ENCODE measurements around the gene SPTSSA.
"Not testable (repeated sequence)": the region's sequence is repeated elsewhere in the genome, so short reads cannot be mapped to it uniquely, and the experiment has no call there.

SPTSSA gene

GRCh38 chr14:34489324-34489723, 27.3 kb upstream of the SPTSSA start:
- CTCF ChIA-PET = no interaction called here
- TF ChIP-seq SP1 (IDR thresholded peaks at IDR 0.05) (no peak), PKNOX1 (IDR thresholded peaks at IDR 0.05) (no peak), HDGF (IDR thresholded peaks at IDR 0.05; ENCODE audit: borderline replicate concordance) (no peak), BHLHE40 (IDR thresholded peaks at IDR 0.05; ENCODE audit: borderline replicate concordance) (no peak), TARDBP (IDR thresholded peaks at IDR 0.05) (no peak), ZNF384 (IDR thresholded peaks at IDR 0.05) (no peak), L3MBTL2 (conservative IDR thresholded peaks at IDR 0.05) (no peak), FOXM1 (IDR thresholded peaks at IDR 0.05; ENCODE audit: borderline replicate concordance) (no peak), CTBP1 (IDR thresholded peaks at IDR 0.05; ENCODE audit: borderline replicate concordance) (no peak), LEF1 (IDR thresholded peaks at IDR 0.05; ENCODE audit: borderline replicate concordance) (no peak), SUZ12 (IDR thresholded peaks at IDR 0.05) (no peak), ELF4 (IDR thresholded peaks at IDR 0.05) (no peak), FOXA1 (IDR thresholded peaks at IDR 0.05) (no peak), ARNT (IDR thresholded peaks at IDR 0.05) (no peak), NFRKB (IDR thresholded peaks at IDR 0.05) (no peak), FOXK2 (IDR thresholded peaks at IDR 0.05) (no peak)
- DNase-seq (ENCODE audit: extremely low spot score) = no peak
- POLR2A ChIA-PET = no interaction called here

GRCh38 chr14:34488528-34488927, 26.5 kb upstream of the SPTSSA start:
- POLR2A ChIA-PET = no interaction called here
- CTCF ChIA-PET = no interaction called here
- TF ChIP-seq NFRKB (IDR thresholded peaks at IDR 0.05) (no peak), BHLHE40 (IDR thresholded peaks at IDR 0.05; ENCODE audit: borderline replicate concordance) (no peak), L3MBTL2 (conservative IDR thresholded peaks at IDR 0.05) (no peak), SP1 (IDR thresholded peaks at IDR 0.05) (no peak), ELF4 (IDR thresholded peaks at IDR 0.05) (no peak), ZNF384 (IDR thresholded peaks at IDR 0.05) (no peak), SUZ12 (IDR thresholded peaks at IDR 0.05) (no peak), FOXK2 (IDR thresholded peaks at IDR 0.05) (no peak), PKNOX1 (IDR thresholded peaks at IDR 0.05) (no peak), CTBP1 (IDR thresholded peaks at IDR 0.05; ENCODE audit: borderline replicate concordance) (no peak), LEF1 (IDR thresholded peaks at IDR 0.05; ENCODE audit: borderline replicate concordance) (no peak), FOXA1 (IDR thresholded peaks at IDR 0.05) (no peak), FOXM1 (IDR thresholded peaks at IDR 0.05; ENCODE audit: borderline replicate concordance) (no peak), ARNT (IDR thresholded peaks at IDR 0.05) (no peak), TARDBP (IDR thresholded peaks at IDR 0.05) (no peak), HDGF (IDR thresholded peaks at IDR 0.05; ENCODE audit: borderline replicate concordance) (no peak)
- no peak for DNase-seq (ENCODE audit: extremely low spot score)

- no peak for DNase-seq (ENCODE audit: extremely low spot score)
- ChIA-PET CTCF (interaction anchor here (1.0 kb wide), 1 partner anchor 22 kb away, joined by 3 read pairs; no protein-coding TSS in a partner anchor), POLR2A (interaction anchor here (0.9 kb wide), 1 partner anchor 14 kb away, joined by 3 read pairs; no protein-coding TSS in a partner anchor)
These were observed 22.7 kb upstream of the SPTSSA start for GRCh38 chr14:34484726-34485125.

GRCh38 chr14:34482463-34482862, 20.4 kb upstream of the SPTSSA start:
- CTCF ChIA-PET = no interaction called here
- DNase-seq (ENCODE audit: extremely low spot score) = no peak
- TF ChIP-seq HDGF (IDR thresholded peaks at IDR 0.05; ENCODE audit: borderline replicate concordance) (no peak), CTBP1 (IDR thresholded peaks at IDR 0.05; ENCODE audit: borderline replicate concordance) (no peak), L3MBTL2 (conservative IDR thresholded peaks at IDR 0.05) (no peak), LEF1 (IDR thresholded peaks at IDR 0.05; ENCODE audit: borderline replicate concordance) (no peak), ARNT (IDR thresholded peaks at IDR 0.05) (no peak), NFRKB (IDR thresholded peaks at IDR 0.05) (no peak), SUZ12 (IDR thresholded peaks at IDR 0.05) (no peak), PKNOX1 (IDR thresholded peaks at IDR 0.05) (no peak), TARDBP (IDR thresholded peaks at IDR 0.05) (no peak), FOXM1 (IDR thresholded peaks at IDR 0.05; ENCODE audit: borderline replicate concordance) (no peak), FOXA1 (IDR thresholded peaks at IDR 0.05) (no peak), ZNF384 (IDR thresholded peaks at IDR 0.05) (no peak), BHLHE40 (IDR thresholded peaks at IDR 0.05; ENCODE audit: borderline replicate concordance) (no peak), FOXK2 (IDR thresholded peaks at IDR 0.05) (no peak), SP1 (IDR thresholded peaks at IDR 0.05) (no peak), ELF4 (IDR thresholded peaks at IDR 0.05) (no peak)
- POLR2A ChIA-PET = interaction anchor here (1.1 kb wide), 1 partner anchor 17 kb away, joined by 3 read pairs; no protein-coding TSS in a partner anchor

More at GRCh38 chr14:34484726-34485125, 22.7 kb upstream of the SPTSSA start:
- TF ChIP-seq TARDBP (IDR thresholded peaks at IDR 0.05) = no peak
- TF ChIP-seq FOXK2 (IDR thresholded peaks at IDR 0.05) = no peak
- no peak for TF ChIP-seq CTBP1 (IDR thresholded peaks at IDR 0.05; ENCODE audit: borderline replicate concordance)

- POLR2A ChIA-PET = no interaction called here
These were observed 17.7 kb upstream of the SPTSSA start for GRCh38 chr14:34479694-34480093.

GRCh38 chr14:34478261-34478660, 16.2 kb upstream of the SPTSSA start:
- TF ChIP-seq FOXA1 (IDR thresholded peaks at IDR 0.05) = no peak
- TF ChIP-seq FOXM1 (IDR thresholded peaks at IDR 0.05; ENCODE audit: borderline replicate concordance) = no peak
- no peak for TF ChIP-seq LEF1 (IDR thresholded peaks at IDR 0.05; ENCODE audit: borderline replicate concordance)
- no peak for TF ChIP-seq TARDBP (IDR thresholded peaks at IDR 0.05)
- no peak for TF ChIP-seq SUZ12 (IDR thresholded peaks at IDR 0.05)
- TF ChIP-seq L3MBTL2 (conservative IDR thresholded peaks at IDR 0.05) = no peak
- TF ChIP-seq CTBP1 (IDR thresholded peaks at IDR 0.05; ENCODE audit: borderline replicate concordance) = no peak
- TF ChIP-seq SP1 (IDR thresholded peaks at IDR 0.05) = no peak
- TF ChIP-seq BHLHE40 (IDR thresholded peaks at IDR 0.05; ENCODE audit: borderline replicate concordance) = no peak
- TF ChIP-seq NFRKB (IDR thresholded peaks at IDR 0.05) = no peak
- TF ChIP-seq FOXK2 (IDR thresholded peaks at IDR 0.05) = no peak
- TF ChIP-seq ELF4 (IDR thresholded peaks at IDR 0.05) = no peak
- TF ChIP-seq HDGF (IDR thresholded peaks at IDR 0.05; ENCODE audit: borderline replicate concordance) = no peak
- TF ChIP-seq PKNOX1 (IDR thresholded peaks at IDR 0.05) = no peak
- TF ChIP-seq ARNT (IDR thresholded peaks at IDR 0.05) = no peak
- DNase-seq (ENCODE audit: extremely low spot score) = no peak
- CTCF ChIA-PET = no interaction called here
- POLR2A ChIA-PET = no interaction called here

More at GRCh38 chr14:34479694-34480093, 17.7 kb upstream of the SPTSSA start:
- TF ChIP-seq ZNF384 (IDR thresholded peaks at IDR 0.05) (no peak), LEF1 (IDR thresholded peaks at IDR 0.05; ENCODE audit: borderline replicate concordance) (no peak), FOXK2 (IDR thresholded peaks at IDR 0.05) (no peak)
- CTCF ChIA-PET = no interaction called here
- DNase-seq (ENCODE audit: extremely low spot score) = no peak

- DNase-seq (ENCODE audit: extremely low spot score); POLR2A ChIA-PET; CTCF ChIA-PET: not testable (repeated sequence)
These were observed 14.0 kb upstream of the SPTSSA start for GRCh38 chr14:34476036-34476435.
